Measurements from ENCODE around the gene PRAC2. TPM values are rescaled to one million over a fixed set of nuclear protein-coding genes. Genes with fewer than 3 reads are reported as not detected.

PRAC2 gene
- total RNA-seq, 1 experiment from 2014 or later: 0.59 TPM

GRCh38 chr17:48737330-48738043 lies 14.5 kb downstream of the PRAC2 start:
- peaks cover 20% of the 10 kb centered on the region for H3K4me1 ChIP-seq
- no peaks in the 10 kb centered on the region for H3K36me3 ChIP-seq
- H3K4me3 ChIP-seq: no peak overlapping the region
- H3K27ac ChIP-seq: no peak overlapping the region
- DNase-seq: no peak
- H3K27me3 ChIP-seq: no peaks in the 10 kb centered on the region
- no peaks in the 10 kb centered on the region for H3K9me3 ChIP-seq (replicated peaks)

- Histone ChIP-seq H3K4me1 (peaks cover 19% of the 10 kb centered on the region), H3K9me3 (replicated peaks) (no peaks in the 10 kb centered on the region), H3K27ac (no peak overlapping the region), H3K36me3 (no peaks in the 10 kb centered on the region), H3K27me3 (no peaks in the 10 kb centered on the region), H3K4me3 (no peak overlapping the region)
- DNase-seq: no peak
Measured at GRCh38 chr17:48738424-48738802, 15.4 kb downstream of the PRAC2 start.

- no peak overlapping the region for H3K4me3 ChIP-seq
- H3K4me1 ChIP-seq: peaks cover 14% of the 10 kb centered on the region
- no peaks in the 10 kb centered on the region for H3K36me3 ChIP-seq
- no peak for DNase-seq
- no peaks in the 10 kb centered on the region for H3K27me3 ChIP-seq
- no peak overlapping the region for H3K27ac ChIP-seq
- H3K9me3 ChIP-seq (replicated peaks): no peaks in the 10 kb centered on the region
Measured at GRCh38 chr17:48738803-48739526, 16.0 kb downstream of the PRAC2 start.

DNA sequence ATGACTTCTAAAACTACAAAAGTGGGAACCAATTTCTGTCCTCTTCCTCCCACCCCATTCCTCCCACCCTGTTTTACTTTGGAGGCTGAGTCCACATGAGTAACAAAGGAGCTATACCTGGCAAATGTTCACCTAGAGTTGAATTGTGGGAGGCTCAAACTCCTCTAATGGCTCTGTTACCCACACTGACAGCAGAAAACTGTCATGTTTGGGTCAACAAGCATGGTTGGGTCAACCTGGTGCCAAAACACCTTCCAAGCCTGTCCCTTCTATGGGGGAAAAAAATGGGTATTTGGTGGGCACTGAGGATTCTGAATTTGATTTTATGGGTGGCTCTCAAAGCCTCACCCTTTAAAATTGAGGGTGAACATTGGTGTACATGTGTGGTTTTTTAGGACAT lies 17.6 kb downstream of the PRAC2 start:
- Histone ChIP-seq H3K36me3 (no peaks in the 10 kb centered on the region), H3K4me3 (no peak overlapping the region), H3K27me3 (no peaks in the 10 kb centered on the region), H3K4me1 (no peaks in the 10 kb centered on the region), H3K27ac (no peak overlapping the region), H3K9me3 (replicated peaks) (no peaks in the 10 kb centered on the region)
- no peak for DNase-seq

GRCh38 chr17:48745381-48746275 lies 22.6 kb downstream of the PRAC2 start:
- H3K4me1 ChIP-seq: no peaks in the 10 kb centered on the region
- H3K27me3 ChIP-seq: no peaks in the 10 kb centered on the region
- DNase-seq: no peak
- no peak overlapping the region for H3K27ac ChIP-seq
- no peaks in the 10 kb centered on the region for H3K36me3 ChIP-seq
- no peaks in the 10 kb centered on the region for H3K9me3 ChIP-seq (replicated peaks)
- H3K4me3 ChIP-seq: no peak overlapping the region

- H3K4me1 ChIP-seq: peaks cover 8% of the 10 kb centered on the region
- no peaks in the 10 kb centered on the region for H3K27me3 ChIP-seq
- no peak for DNase-seq
- H3K9me3 ChIP-seq (replicated peaks): no peaks in the 10 kb centered on the region
- no peak overlapping the region for H3K27ac ChIP-seq
- H3K4me3 ChIP-seq: no peak overlapping the region
- no peaks in the 10 kb centered on the region for H3K36me3 ChIP-seq
Measured at GRCh38 chr17:48746916-48747444, 24.0 kb downstream of the PRAC2 start.

DNA sequence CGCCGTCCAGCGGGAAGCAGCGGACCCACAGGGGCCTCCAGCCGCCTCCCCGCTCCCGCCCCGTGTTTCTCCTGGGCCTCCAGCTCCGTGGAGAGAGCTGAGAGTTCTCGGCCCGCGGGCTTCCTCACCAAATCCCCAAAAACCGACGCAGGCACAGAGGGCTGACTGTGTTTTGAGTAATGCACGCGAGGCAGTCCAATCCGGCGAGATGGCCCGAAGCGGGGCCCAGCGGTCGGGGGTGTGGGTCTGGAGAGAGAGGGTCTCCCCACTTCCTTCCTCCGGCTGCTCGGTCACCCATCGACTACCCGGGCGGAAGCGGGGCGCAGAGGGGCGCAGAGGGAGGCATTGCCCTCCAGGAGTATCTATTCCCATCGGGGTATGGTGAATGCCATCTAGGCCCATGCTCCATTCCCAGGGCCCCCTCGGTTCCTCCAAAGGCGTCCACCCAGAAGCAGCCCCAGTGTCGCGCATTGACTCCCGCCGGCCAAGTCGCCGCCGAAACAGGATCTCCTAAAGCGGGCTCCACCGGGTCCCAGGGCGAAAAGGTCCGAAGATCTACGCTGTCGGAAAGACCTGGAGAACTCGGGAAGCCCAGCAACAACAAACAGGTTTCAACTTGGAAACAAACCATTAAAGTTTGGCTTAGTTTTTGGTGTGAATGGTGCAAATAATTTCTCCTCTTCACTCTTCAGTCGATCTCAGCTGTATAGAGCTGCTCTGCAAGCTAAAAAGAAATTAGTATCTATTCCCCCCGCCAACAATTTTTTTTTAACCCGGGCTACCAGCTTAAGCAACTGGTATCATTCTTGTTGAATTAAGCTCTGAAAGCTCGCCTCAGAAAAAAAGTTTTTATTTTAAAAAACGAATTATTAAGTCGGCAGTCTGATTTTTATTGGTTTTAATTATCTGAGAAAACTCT lies 24.7 kb downstream of the PRAC2 start:
- DNase-seq: no peak
- no peak overlapping the region for H3K27ac ChIP-seq
- no peaks in the 10 kb centered on the region for H3K9me3 ChIP-seq (replicated peaks)
- peaks cover 8% of the 10 kb centered on the region for H3K4me1 ChIP-seq
- H3K36me3 ChIP-seq: no peaks in the 10 kb centered on the region
- no peaks in the 10 kb centered on the region for H3K27me3 ChIP-seq
- H3K4me3 ChIP-seq: no peak overlapping the region

GRCh38 chr17:48748718-48749566 lies 26.0 kb downstream of the PRAC2 start:
- Histone ChIP-seq H3K27me3 (no peaks in the 10 kb centered on the region), H3K4me1 (peaks cover 8% of the 10 kb centered on the region), H3K27ac (no peak overlapping the region), H3K36me3 (no peaks in the 10 kb centered on the region), H3K4me3 (no peak overlapping the region), H3K9me3 (replicated peaks) (no peaks in the 10 kb centered on the region)
- DNase-seq: no peak

GRCh38 chr17:48749621-48750553 lies 26.9 kb downstream of the PRAC2 start:
- DNase-seq: no peak
- no peaks in the 10 kb centered on the region for H3K9me3 ChIP-seq (replicated peaks)
- no peaks in the 10 kb centered on the region for H3K27me3 ChIP-seq
- H3K4me3 ChIP-seq: no peak overlapping the region
- peaks cover 8% of the 10 kb centered on the region for H3K4me1 ChIP-seq
- no peaks in the 10 kb centered on the region for H3K36me3 ChIP-seq
- H3K27ac ChIP-seq: no peak overlapping the region

- peak; percentile 51 to 68 for DNase-seq
- Histone ChIP-seq H3K4me1 (peaks cover 8% of the 10 kb centered on the region), H3K9me3 (replicated peaks) (no peaks in the 10 kb centered on the region), H3K4me3 (no peak overlapping the region), H3K27me3 (no peaks in the 10 kb centered on the region), H3K27ac (no peak overlapping the region), H3K36me3 (no peaks in the 10 kb centered on the region)
Measured at GRCh38 chr17:48751172-48751571, 28.2 kb downstream of the PRAC2 start.

DNA sequence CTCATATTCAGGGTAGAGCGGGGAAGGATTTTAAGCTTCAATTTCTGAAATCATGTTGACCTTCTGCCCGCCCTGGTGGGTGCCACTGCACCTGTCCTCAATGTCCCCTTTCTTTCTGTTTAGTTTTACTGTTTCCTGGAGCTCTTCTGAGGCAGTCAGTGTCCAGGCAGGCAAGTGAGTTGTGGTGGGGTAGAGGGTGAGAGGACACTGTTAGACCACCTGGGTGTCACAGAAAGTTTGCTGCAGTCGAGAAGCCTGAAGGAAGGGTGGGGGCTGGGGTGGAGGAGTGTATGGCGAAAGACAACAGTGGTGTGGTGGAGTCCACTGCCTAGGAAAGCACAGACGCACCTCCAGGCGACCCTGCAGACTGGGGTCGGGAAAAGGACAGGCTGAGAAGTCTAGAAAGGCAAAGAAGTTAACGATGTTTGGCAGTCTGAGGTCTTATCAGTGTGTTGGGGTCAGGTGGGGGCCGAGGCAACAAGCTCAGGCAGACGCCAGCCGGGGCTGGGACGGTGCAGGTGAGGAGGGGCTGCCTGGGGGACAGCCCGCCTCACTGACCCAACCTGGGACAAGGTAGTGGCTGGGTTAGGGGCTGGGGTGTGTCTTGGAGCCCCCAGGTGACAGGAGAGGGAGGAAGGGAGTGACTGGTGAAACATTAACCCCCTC lies 28.9 kb downstream of the PRAC2 start:
- Histone ChIP-seq H3K9me3 (replicated peaks) (no peaks in the 10 kb centered on the region), H3K4me3 (no peak overlapping the region), H3K27ac (no peak overlapping the region), H3K27me3 (no peaks in the 10 kb centered on the region), H3K4me1 (peaks cover 11% of the 10 kb centered on the region), H3K36me3 (no peaks in the 10 kb centered on the region)
- DNase-seq: no peak

All from SJCRH30 (cell line).